NCI-H2227 (cell line): ENCODE results near the gene SCMH1.

Experiments used
- DNase-seq: peaks from one replicate; lab custom pipeline; 2025; ENCODE audit not compliant: unreplicated experiment; lab: John Stamatoyannopoulos, UW

Gene SCMH1

GRCh38 chr1:41032147-41032546 is 210.0 kb downstream of the SCMH1 start:
- no peak for DNase-seq

- DNase-seq: no peak
Observed at GRCh38 chr1:41030872-41031616, 211.1 kb downstream of the SCMH1 start.

GRCh38 chr1:41028034-41028642 is 214.0 kb downstream of the SCMH1 start:
- no peak for DNase-seq

GRCh38 chr1:41025979-41026819 is 215.9 kb downstream of the SCMH1 start:
- DNase-seq: no peak

GRCh38 chr1:41024953-41025352 is 217.2 kb downstream of the SCMH1 start:
- DNase-seq: no peak

GRCh38 chr1:41023279-41023990 is 218.7 kb downstream of the SCMH1 start:
- DNase-seq: no peak

GRCh38 chr1:41022424-41022823 is 219.7 kb downstream of the SCMH1 start:
- no peak for DNase-seq

GRCh38 chr1:41021526-41022308 is 220.4 kb downstream of the SCMH1 start, which contains the start of gene SLFNL1:
Gene SLFNL1, minus strand, starts transcription at chr1:41021725. Its CDS starts 1,065 bp downstream, at chr1:41020660.
- DNase-seq: no peak

- DNase-seq: no peak
Observed at GRCh38 chr1:41020654-41021053, 221.5 kb downstream of the SCMH1 start.

GRCh38 chr1:41020109-41020576 is 222.0 kb downstream of the SCMH1 start:
- DNase-seq: no peak

- no peak for DNase-seq
Observed at GRCh38 chr1:41019353-41019745, 222.8 kb downstream of the SCMH1 start.

- no peak for DNase-seq
Observed at GRCh38 chr1:41018018-41018410, 224.1 kb downstream of the SCMH1 start.

- no peak for DNase-seq
Observed at GRCh38 chr1:41017141-41018017, 224.7 kb downstream of the SCMH1 start.

- no peak for DNase-seq
Observed at GRCh38 chr1:41015897-41016470, 226.1 kb downstream of the SCMH1 start.

- DNase-seq: no peak
Observed at GRCh38 chr1:41015281-41015896, 226.7 kb downstream of the SCMH1 start.

GRCh38 chr1:41014871-41015270 is 227.2 kb downstream of the SCMH1 start:
- no peak for DNase-seq

- no peak for DNase-seq
Observed at GRCh38 chr1:41013796-41014195, 228.3 kb downstream of the SCMH1 start.

- DNase-seq: no peak
Observed at GRCh38 chr1:41013024-41013423, 229.1 kb downstream of the SCMH1 start.
